Uterus (tissue), 4 donors: ENCODE data around the gene MYOD1. TPM values are rescaled to one million over a fixed set of nuclear protein-coding genes. Genes with fewer than 3 reads are reported as not detected.

Source experiments
- DNase-seq, 2 donors: peaks; one replicate each; pipeline ENCODE4 v3.0.0-alpha.2; 2019 to 2020
- H3K27ac ChIP-seq, 2 donors: fragments of 200-600 bp; sonication (generic); 1 replicate in 1 of 2; 2 replicates in 1 of 2; pipeline ENCODE4 v1.5.1; 2016 to 2018
- H3K27me3 ChIP-seq, 2 donors: fragments of 200-600 bp; sonication (generic); one replicate each; pipeline ENCODE4 v1.5.1; 2018 to 2019; ENCODE audit warnings: control low read depth in 1 of 2
- H3K36me3 ChIP-seq, 2 donors: fragments of 200-600 bp; sonication (generic); one replicate each; pipeline ENCODE4 v1.5.1; 2019; ENCODE audit warnings: control low read depth in 1 of 2
- H3K4me1 ChIP-seq, 2 donors: fragments of 200-600 bp; sonication (generic); one replicate each; pipeline ENCODE4 v1.5.1; 2018 to 2019; ENCODE audit warnings: control low read depth in 1 of 2
- H3K4me3 ChIP-seq, 2 donors: fragments of 200-600 bp; sonication (generic); 1 replicate in 1 of 2; 2 replicates in 1 of 2; pipeline ENCODE4 v1.5.1; 2018 to 2019; ENCODE audit warnings: mild to moderate bottlenecking in 1 of 2
- H3K9me3 ChIP-seq, 2 donors: fragments of 200-600 bp; sonication (generic); one replicate each; pipeline ENCODE4 v1.5.1; 2019; ENCODE audit warnings: control low read depth in 1 of 2
- CTCF ChIP-seq, 4 experiments: fragments of 200-600 bp in 2 of 4; fragments of 450-650 bp in 2 of 4; sonication (generic) in 2 of 4; IDR thresholded peaks; one replicate each; pipeline ENCODE4 v1.5.1; 2016 to 2019; ENCODE audit warnings: antibody characterized with exemption in 4 of 4, mild to moderate bottlenecking in 2 of 4, moderate library complexity in 1 of 4
- POLR2A ChIP-seq, 2 donors: fragments of 450-650 bp; IDR thresholded peaks; one replicate each; pipeline ENCODE4 v1.6.1; 2016; ENCODE audit warnings: antibody characterized with exemption in 2 of 2, mild to moderate bottlenecking in 1 of 2, moderate library complexity in 1 of 2
- intact Hi-C: fragments of 100-400 bp; cut with DNase I; formaldehyde crosslinking; loops from one replicate; pipeline ENCODE4 v1.15.1; 2023; ENCODE audit warnings: low total_unique reads
- total RNA-seq, 4 donors: library from RNA; depleted of rRNA in 3 of 4; stranded (reverse); fragments of >200 nt in 3 of 4; gene quantifications; one replicate each; pipeline versions ENCODE4 v1.1.0 to v1.2.4, GENCODE V29; 2014 to 2023
- donor health status: DM: yes; HTN: yes; CAD: no.

Gene MYOD1
- total RNA-seq, 4 donors from 2014 or later = not detected

GRCh38 chr11:17770048-17770652, 50.8 kb downstream of the MYOD1 start:
- Histone ChIP-seq H3K4me3 (no peak overlapping the region), H3K27ac (no peak overlapping the region), H3K4me1 (no peaks in the 10 kb centered on the region), H3K27me3 (no peaks in the 10 kb centered on the region), H3K9me3 (no peaks in the 10 kb centered on the region), H3K36me3 (no peaks in the 10 kb centered on the region)
- intact Hi-C loops = no loop called here
- TF ChIP-seq POLR2A (IDR thresholded peaks at IDR 0.05) (no peak), CTCF (IDR thresholded peaks at IDR 0.05) (no peak)
- no peak for DNase-seq

GRCh38 chr11:17770917-17771316, 51.5 kb downstream of the MYOD1 start:
- intact Hi-C loops = no loop called here
- Histone ChIP-seq H3K27ac (no peak overlapping the region), H3K27me3 (no peaks in the 10 kb centered on the region), H3K4me1 (no peaks in the 10 kb centered on the region), H3K9me3 (no peaks in the 10 kb centered on the region), H3K36me3 (no peaks in the 10 kb centered on the region), H3K4me3 (no peak overlapping the region)
- TF ChIP-seq POLR2A (IDR thresholded peaks at IDR 0.05) = no peak
- no peak for TF ChIP-seq CTCF (IDR thresholded peaks at IDR 0.05)
- DNase-seq = no peak

- Histone ChIP-seq H3K9me3 (no peaks in the 10 kb centered on the region), H3K4me1 (no peaks in the 10 kb centered on the region), H3K4me3 (no peak overlapping the region), H3K36me3 (no peaks in the 10 kb centered on the region), H3K27ac (no peak overlapping the region), H3K27me3 (no peaks in the 10 kb centered on the region)
- no peak for DNase-seq
- intact Hi-C loops = no loop called here
- TF ChIP-seq CTCF (IDR thresholded peaks at IDR 0.05) = no peak
- no peak for TF ChIP-seq POLR2A (IDR thresholded peaks at IDR 0.05)
Measured at GRCh38 chr11:17771415-17771814, 52.0 kb downstream of the MYOD1 start.

Other genes with a start within 250 kb of the MYOD1 start
- 1 to 10 TPM in 2 of 4 donors, under 1 TPM in 1, not detected in 1; under 0.01 to 5.5 (median 1.9) TPM for gene ABCC8, start 242.7 kb upstream of the MYOD1 start, total RNA-seq
- gene USH1C, start 175.2 kb upstream of the MYOD1 start, total RNA-seq = under 1 TPM in 2 of 4 donors, not detected in 2; 0.35 to 0.46 TPM
- gene OTOG, start 172.3 kb upstream of the MYOD1 start, total RNA-seq = under 1 TPM in 1 of 4 donors, not detected in 3; under 0.01 TPM
- under 1 TPM in 1 of 4 donors, not detected in 3; 0.41 TPM for gene KCNC1, start 15.2 kb downstream of the MYOD1 start, total RNA-seq